Endodermal cell (in vitro differentiated cells): ENCODE data around the gene CYSTM1. TPM values are rescaled to one million over a fixed set of nuclear protein-coding genes. Genes with fewer than 3 reads are reported as not detected.

Experiments used
- DNase-seq: peaks from one replicate; pipeline ENCODE4 v3.0.0-alpha.2; 2017
- H3K27ac ChIP-seq: 2 replicates; pipeline ENCODE4 v1.5.1; 2013; ENCODE audit warnings: mild to moderate bottlenecking, low read depth, low read length, moderate library complexity
- H3K27me3 ChIP-seq: 2 replicates; pipeline ENCODE4 v1.6.1; 2013; ENCODE audit warnings: mild to moderate bottlenecking, low read length, moderate library complexity; ENCODE audit not compliant: insufficient read depth, control insufficient read depth, poor library complexity, severe bottlenecking
- H3K36me3 ChIP-seq: 2 replicates; pipeline ENCODE4 v1.7.0; 2013; ENCODE audit warnings: mild to moderate bottlenecking, low read length, moderate library complexity; ENCODE audit not compliant: control insufficient read depth, insufficient read depth
- H3K4me1 ChIP-seq: one replicate; pipeline ENCODE4 v1.7.0; 2013; ENCODE audit warnings: low read length; ENCODE audit not compliant: control insufficient read depth, insufficient read depth
- H3K4me3 ChIP-seq: 2 replicates; pipeline ENCODE4 v1.5.1; 2013; ENCODE audit warnings: mild to moderate bottlenecking, low read length, moderate library complexity
- H3K9ac ChIP-seq: 2 replicates; pipeline ENCODE4 v1.6.1; 2013; ENCODE audit warnings: mild to moderate bottlenecking, low read length, moderate library complexity; ENCODE audit not compliant: poor library complexity, severe bottlenecking; ENCODE audit errors: extremely low read depth
- H3K9me3 ChIP-seq: 2 replicates; pipeline ENCODE4 v1.6.1; 2013; ENCODE audit warnings: mild to moderate bottlenecking, low read length, moderate library complexity; ENCODE audit not compliant: control insufficient read depth
- H3K27ac Mint-ChIP-seq: 2 replicates; pipeline ENCODE4 v1.8.0; 2020; ENCODE audit warnings: mixed read lengths
- H3K27me3 Mint-ChIP-seq: 2 replicates; pipeline ENCODE4 v1.8.0; 2021; ENCODE audit warnings: mild to moderate bottlenecking, mixed read lengths; ENCODE audit not compliant: insufficient read depth
- H3K36me3 Mint-ChIP-seq: 2 replicates; pipeline ENCODE4 v1.8.0; 2020; ENCODE audit warnings: low read depth, mixed read lengths
- H3K4me1 Mint-ChIP-seq: 2 replicates; pipeline ENCODE4 v1.8.0; 2020; ENCODE audit warnings: mixed read lengths
- H3K4me3 Mint-ChIP-seq: 2 replicates; pipeline ENCODE4 v1.8.0; 2020; ENCODE audit warnings: mild to moderate bottlenecking, moderate library complexity, mixed read lengths
- H3K9me3 Mint-ChIP-seq: 2 replicates; pipeline ENCODE4 v1.8.0; 2020; ENCODE audit warnings: mild to moderate bottlenecking, mixed read lengths
- WGBS, 2 experiments: methylation state at CpG; one replicate each; pipeline versions ENCODE4 v1.1.5 to v1.1.7; 2013; ENCODE audit warnings: missing lambda C conversion rate in 2 of 2, mixed read lengths in 1 of 2; ENCODE audit not compliant: insufficient coverage in 1 of 2, insufficient read length in 1 of 2; 5-methylcytosine and 5-hydroxymethylcytosine counted together
- total RNA-seq, 2 donors: library from RNA; stranded (reverse); fragmentation: NEBNext Ultra II Directional in 1 of 2; extraction: Animal tissue kit (Norgen Biotek cat#: 25700) in 1 of 2; gene quantifications; 2 replicates in 1 of 2; 3 replicates in 1 of 2; pipeline ENCODE4 v1.2.1, GENCODE V29; 2021
- TF ChIP-seq, protein P1 (sequence below): fragments of 200-600 bp; sonication (generic); conservative IDR thresholded peaks from 2 replicates; pipeline ENCODE4 v1.5.0; 2021; ENCODE audit warnings: antibody characterized with exemption, mild to moderate bottlenecking

CYSTM1 gene
- total RNA-seq, 2 donors from 2014 or later = 30.7 to 38.1 TPM

- WGBS, 2 experiments = 92 to 96% methylated on average over 5 of the region's 5 CpGs
- no peak overlapping the region for H3K27ac Mint-ChIP-seq
- no peak overlapping the region for H3K4me3 Mint-ChIP-seq
- DNase-seq = no peak
- peaks cover 38% of the 10 kb centered on the region for H3K4me1 Mint-ChIP-seq
- H3K27me3 ChIP-seq = no peaks in the 10 kb centered on the region
- H3K9ac ChIP-seq = no peak overlapping the region
- no peaks in the 10 kb centered on the region for H3K9me3 Mint-ChIP-seq
- TF ChIP-seq, protein P1, sequence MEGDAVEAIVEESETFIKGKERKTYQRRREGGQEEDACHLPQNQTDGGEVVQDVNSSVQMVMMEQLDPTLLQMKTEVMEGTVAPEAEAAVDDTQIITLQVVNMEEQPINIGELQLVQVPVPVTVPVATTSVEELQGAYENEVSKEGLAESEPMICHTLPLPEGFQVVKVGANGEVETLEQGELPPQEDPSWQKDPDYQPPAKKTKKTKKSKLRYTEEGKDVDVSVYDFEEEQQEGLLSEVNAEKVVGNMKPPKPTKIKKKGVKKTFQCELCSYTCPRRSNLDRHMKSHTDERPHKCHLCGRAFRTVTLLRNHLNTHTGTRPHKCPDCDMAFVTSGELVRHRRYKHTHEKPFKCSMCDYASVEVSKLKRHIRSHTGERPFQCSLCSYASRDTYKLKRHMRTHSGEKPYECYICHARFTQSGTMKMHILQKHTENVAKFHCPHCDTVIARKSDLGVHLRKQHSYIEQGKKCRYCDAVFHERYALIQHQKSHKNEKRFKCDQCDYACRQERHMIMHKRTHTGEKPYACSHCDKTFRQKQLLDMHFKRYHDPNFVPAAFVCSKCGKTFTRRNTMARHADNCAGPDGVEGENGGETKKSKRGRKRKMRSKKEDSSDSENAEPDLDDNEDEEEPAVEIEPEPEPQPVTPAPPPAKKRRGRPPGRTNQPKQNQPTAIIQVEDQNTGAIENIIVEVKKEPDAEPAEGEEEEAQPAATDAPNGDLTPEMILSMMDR = no peak
- H3K27me3 Mint-ChIP-seq = no peaks in the 10 kb centered on the region
- H3K4me1 ChIP-seq = peaks cover 4% of the 10 kb centered on the region
- H3K4me3 ChIP-seq = no peak overlapping the region
- H3K9me3 ChIP-seq = no peaks in the 10 kb centered on the region
- H3K36me3 ChIP-seq = peaks cover 8% of the 10 kb centered on the region
- no peak overlapping the region for H3K27ac ChIP-seq
- H3K36me3 Mint-ChIP-seq = peaks cover 15% of the 10 kb centered on the region
Observed at GRCh38 chr5:140192715-140193430, 17.9 kb downstream of the CYSTM1 start.

GRCh38 chr5:140194662-140195061 lies 19.7 kb downstream of the CYSTM1 start:
- TF ChIP-seq, protein P1 = no peak
- no peak for DNase-seq
- H3K27me3 ChIP-seq = no peaks in the 10 kb centered on the region
- no peak overlapping the region for H3K4me3 ChIP-seq
- no peak overlapping the region for H3K4me3 Mint-ChIP-seq
- no peaks in the 10 kb centered on the region for H3K9me3 ChIP-seq
- no peaks in the 10 kb centered on the region for H3K9me3 Mint-ChIP-seq
- peaks cover 38% of the 10 kb centered on the region for H3K4me1 Mint-ChIP-seq
- H3K9ac ChIP-seq = no peak overlapping the region
- H3K27ac Mint-ChIP-seq = no peak overlapping the region
- peaks cover 8% of the 10 kb centered on the region for H3K36me3 ChIP-seq
- H3K27ac ChIP-seq = no peak overlapping the region
- no peaks in the 10 kb centered on the region for H3K27me3 Mint-ChIP-seq
- WGBS, 2 experiments = 75 to 100% methylated on average over 1 to 2 of the region's 2 CpGs
- peaks cover 4% of the 10 kb centered on the region for H3K4me1 ChIP-seq
- peaks cover 16% of the 10 kb centered on the region for H3K36me3 Mint-ChIP-seq

- Mint-ChIP-seq H3K27me3 (no peaks in the 10 kb centered on the region), H3K27ac (no peak overlapping the region), H3K9me3 (no peaks in the 10 kb centered on the region), H3K4me3 (no peak overlapping the region), H3K4me1 (peaks cover 26% of the 10 kb centered on the region), H3K36me3 (peaks cover 18% of the 10 kb centered on the region)
- Histone ChIP-seq H3K9me3 (no peaks in the 10 kb centered on the region), H3K36me3 (peaks cover 8% of the 10 kb centered on the region), H3K27me3 (no peaks in the 10 kb centered on the region), H3K9ac (no peak overlapping the region), H3K4me3 (no peak overlapping the region), H3K4me1 (peaks cover 4% of the 10 kb centered on the region), H3K27ac (no peak overlapping the region)
- WGBS, 2 experiments = 92 to 93% methylated on average over 2 of the region's 2 CpGs
- DNase-seq = no peak
- TF ChIP-seq, protein P1 = no peak
Observed at GRCh38 chr5:140196115-140196814, 21.3 kb downstream of the CYSTM1 start.
